HG02588 (cell line): ENCODE measurements around the gene CCDC15.
"Not testable (repeated sequence)": the region's sequence is repeated elsewhere in the genome, so short reads cannot be mapped to it uniquely, and the experiment has no call there.

Experiments
- ATAC-seq: cut with Tn5 transposase; IDR thresholded peaks from one replicate; pipeline ENCODE4 v1.9.1; 2021; ENCODE audit warnings: mild to moderate bottlenecking, moderate library complexity; ENCODE audit not compliant: unreplicated experiment

The CCDC15 gene

DNA sequence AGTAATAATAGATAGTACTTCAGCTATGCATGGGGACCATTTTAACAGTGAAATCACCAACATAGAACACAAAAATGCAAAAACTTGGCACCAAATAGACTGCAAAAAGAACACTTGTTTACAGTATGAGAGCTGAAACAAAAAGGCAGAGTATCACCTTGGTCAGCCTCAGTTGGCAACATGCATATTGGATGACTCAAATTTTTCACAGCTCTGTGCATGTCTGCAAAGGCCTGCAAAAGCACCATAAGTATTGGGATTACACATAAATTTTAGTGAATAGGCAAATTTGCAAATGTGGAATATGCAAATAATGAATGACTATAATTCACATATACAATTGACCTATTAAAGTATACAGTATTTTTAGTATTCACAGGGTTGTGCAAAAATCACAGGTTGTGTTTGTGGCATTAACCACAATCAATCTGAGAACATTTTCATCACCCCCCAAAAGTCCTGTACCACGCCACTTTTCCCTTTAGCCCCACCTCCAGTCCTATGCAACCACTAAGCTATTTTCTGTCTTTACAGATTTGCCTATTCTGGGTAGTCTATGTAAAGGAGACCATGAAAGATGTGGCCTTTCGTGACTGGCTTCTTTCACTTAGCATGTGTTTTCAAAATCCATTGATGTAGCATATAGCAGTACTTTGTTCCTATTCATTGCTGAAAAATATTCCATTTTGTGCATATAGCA lies 47.2 kb downstream of the CCDC15 start:
- ATAC-seq: no peak

GRCh38 chr11:125001849-125002248 lies 47.8 kb downstream of the CCDC15 start:
- ATAC-seq: no peak

- no peak for ATAC-seq
These were observed 51.5 kb downstream of the CCDC15 start for GRCh38 chr11:125005491-125005890.

DNA sequence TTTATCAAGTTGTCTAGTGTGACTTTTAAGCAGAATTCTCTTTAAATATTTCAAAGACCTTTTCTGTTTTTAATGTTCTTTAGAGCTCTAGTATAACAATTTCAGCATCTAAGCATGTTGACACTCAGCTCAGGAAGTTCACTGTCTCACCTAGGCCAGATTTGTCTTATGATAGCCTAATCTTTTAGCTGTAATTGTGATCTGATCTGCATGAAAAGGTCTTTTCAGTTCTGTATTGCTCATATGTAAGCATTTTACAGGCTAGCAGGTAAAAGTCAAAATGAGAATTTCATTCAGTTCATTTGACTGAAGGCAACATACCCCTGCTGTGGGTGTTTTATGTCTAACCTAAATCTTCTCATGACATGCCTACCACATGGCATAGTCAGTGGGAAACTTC lies 62.4 kb downstream of the CCDC15 start:
- no peak for ATAC-seq

DNA sequence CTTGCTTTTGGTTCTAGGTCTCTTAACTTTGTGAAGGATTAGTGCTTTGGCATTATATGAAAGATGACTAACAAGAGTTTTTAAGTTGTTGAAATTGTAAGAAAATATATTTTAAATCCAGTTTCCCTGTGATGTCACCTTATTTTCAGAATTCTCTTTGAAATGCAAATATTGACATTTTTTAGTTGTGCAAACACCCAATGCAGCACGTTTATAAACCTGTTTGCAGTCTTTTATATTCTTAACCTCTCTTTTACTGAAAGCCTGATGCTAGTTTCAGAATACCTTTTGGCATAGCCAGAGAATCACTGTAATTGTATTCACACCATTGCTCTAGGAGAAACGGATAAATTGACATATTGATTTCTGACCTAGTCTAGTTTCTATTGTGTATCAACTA lies 66.3 kb downstream of the CCDC15 start:
- ATAC-seq: no peak

DNA sequence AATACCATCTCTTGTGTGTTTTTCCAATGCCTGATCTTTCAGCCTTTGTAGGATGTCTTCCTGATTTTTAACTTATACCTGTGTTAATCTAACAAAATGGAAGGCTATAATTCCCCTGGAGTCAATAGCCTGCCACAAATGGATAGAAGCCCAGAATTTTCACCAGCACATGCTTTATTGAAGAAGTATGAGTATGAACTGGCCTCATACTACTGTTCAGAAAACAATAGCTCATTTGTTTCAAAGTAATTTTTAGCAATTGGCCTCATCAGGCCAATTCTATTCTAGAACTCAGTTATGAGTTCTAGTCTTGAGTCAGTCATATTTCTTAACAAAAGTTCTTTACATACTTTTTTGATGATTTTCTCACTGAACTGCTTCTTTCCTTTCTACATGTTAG lies 68.5 kb downstream of the CCDC15 start:
- no peak for ATAC-seq

DNA sequence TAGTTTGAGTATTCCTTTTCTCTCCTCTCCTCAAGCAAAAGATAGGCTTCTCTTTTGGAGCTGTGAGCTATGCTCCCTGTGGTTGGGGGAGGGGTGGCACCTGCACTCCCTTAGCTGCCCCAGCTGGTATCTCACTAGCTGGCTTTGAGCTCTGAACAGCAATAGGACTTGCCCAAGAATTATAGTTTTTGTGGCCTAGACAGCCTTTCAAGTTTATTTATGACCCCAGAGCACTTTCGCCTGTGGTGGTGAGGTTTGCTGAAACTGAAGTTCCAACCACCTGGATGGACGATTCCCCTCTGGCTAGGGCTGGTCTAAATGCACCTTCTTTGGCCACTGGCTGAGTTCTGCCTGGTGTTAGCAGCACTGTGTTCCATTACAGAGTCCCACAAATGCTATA lies 72.0 kb downstream of the CCDC15 start:
- no peak for ATAC-seq

- not testable (repeated sequence) for ATAC-seq
These were observed 75.4 kb downstream of the CCDC15 start for GRCh38 chr11:125029431-125029830.

DNA sequence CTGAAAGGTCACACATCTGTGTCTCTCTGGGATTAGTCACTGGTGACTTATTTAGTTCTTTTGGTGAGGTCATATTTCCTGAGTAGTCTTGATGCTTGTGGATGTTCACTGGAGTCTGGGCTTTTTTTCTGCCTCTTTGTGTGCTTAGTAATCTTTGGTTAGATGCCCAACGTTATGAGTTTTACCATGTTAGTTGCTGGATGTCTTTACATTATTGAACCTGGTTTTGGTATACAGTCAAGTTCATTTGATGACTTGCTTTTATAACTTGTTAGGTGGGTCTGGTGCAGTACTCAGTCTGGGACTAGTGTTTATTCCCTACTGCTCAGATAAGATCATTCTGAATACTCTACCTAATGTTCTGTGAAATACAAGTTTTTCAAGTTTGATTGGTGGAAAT lies 82.9 kb downstream of the CCDC15 start:
- ATAC-seq: no peak

DNA sequence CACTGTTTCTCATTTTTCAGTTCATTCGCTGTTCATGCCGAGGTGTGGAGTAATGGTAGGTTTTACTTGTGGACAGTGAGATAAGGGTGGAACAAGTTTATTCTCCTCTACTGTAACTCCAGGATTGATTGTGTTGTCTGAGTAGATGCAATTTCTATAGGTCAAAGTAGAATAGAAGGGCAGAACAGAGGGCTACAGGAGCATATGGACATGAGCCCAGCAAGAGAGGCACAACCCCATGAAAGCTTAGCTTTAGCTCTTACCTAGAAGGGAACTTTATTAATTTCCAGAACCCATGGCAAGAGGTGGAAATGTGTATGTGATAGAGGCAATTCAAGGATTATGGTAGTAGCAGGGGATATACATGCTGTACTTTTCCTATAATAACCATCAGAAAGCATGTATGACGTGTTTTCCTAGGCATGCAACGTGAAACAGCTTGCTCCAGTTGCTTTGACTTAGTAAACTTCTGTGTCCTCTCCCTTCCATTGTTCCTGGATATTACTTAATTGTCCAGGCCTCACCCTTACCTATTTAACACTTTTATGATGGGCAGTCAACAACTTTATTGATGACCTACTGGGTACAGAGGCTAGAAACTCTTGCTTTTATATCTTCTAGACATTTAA lies 95.3 kb downstream of the CCDC15 start:
- ATAC-seq: no peak

DNA sequence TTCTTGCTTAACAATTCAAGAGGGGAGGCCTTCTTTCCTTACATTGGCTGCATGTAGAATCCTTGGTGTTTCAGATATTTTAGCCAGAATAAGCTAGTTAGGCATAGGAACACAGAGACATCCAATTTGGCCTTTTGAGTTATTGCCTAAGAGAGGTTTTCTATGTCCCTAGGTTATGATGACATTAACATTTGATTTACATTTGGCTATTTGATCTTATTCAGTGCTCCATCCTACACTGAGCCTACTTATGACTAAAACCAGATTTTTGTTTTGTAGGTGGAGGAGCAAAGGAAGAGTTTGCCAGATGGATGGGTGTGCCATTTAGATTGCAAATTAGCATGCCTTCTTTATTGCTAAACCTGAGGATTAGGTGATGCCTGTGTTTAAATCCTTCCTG lies 98.0 kb downstream of the CCDC15 start:
- ATAC-seq: no peak

DNA sequence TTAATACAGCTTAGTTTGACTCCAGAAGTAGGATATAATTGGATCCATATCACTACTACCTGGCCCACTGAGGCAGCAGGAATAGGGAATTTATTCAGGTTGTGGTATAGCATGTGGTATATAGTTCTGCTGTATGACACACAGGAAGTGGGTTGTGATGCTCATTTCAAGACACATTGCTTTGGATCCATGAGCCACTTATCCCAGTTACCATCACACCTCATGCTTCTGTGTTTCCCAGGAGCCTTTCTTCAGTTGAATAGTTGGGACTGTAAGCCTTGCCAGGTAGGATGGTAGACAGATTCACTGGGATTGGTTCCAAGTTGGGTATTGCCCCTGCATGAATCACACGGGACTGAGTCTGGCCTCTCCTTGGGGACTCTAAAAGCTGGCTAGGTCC lies 99.2 kb downstream of the CCDC15 start:
- ATAC-seq: no peak

- ATAC-seq: no peak
These were observed 101.2 kb downstream of the CCDC15 start for GRCh38 chr11:125055107-125055715.

- not testable (repeated sequence) for ATAC-seq
These were observed 102.1 kb downstream of the CCDC15 start for GRCh38 chr11:125056111-125056510.

DNA sequence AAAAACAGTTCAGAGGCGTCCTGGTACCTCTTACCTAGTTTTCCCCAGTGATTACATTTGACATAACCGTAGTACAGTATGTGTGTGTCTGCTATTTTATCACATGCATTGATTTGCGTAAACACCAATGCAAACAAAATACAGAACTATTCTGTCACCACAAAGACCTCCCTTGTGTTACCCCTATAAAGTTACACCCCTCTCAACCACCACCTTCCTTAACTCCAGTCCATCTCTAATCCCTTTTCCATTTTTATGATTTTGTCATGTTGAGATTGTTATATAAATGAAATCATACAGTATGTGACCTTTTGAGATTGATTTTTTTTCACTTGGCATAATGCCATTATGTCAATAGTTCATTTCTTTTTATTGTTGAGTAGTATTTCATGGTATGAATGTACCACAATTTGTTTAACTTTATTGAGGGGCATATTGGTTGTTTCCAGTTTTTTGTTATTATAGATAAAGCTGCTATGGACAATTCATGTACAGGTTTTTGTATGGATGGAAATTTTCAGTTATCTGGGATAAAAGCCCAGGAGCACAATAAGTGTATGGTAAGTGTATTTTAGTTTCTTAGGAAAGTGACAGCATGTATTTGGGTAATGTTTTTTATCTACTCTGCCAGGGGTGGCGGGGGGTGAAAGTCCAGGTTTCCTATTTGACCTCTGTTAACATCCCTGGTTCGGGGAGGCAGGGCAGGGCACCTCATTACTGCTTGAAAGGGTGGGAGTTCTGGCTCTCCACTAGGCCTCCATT lies 103.1 kb downstream of the CCDC15 start:
- no peak for ATAC-seq

DNA sequence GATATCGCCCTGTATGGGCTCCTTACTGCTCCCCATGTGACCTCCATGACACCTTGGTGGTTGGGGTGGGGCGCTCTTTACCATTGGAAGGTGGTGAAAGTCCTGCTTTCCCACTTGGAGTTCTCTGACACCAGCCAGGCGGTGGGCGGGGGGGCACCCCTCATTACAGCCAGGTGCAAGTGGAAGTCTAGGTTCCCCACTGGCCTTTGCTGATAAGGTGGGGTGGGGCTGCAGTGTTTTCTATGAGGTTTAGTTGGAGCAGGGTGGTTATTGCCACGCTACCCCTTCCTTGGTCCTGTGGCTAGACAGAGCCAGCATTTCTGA lies 103.7 kb downstream of the CCDC15 start:
- ATAC-seq: no peak

DNA sequence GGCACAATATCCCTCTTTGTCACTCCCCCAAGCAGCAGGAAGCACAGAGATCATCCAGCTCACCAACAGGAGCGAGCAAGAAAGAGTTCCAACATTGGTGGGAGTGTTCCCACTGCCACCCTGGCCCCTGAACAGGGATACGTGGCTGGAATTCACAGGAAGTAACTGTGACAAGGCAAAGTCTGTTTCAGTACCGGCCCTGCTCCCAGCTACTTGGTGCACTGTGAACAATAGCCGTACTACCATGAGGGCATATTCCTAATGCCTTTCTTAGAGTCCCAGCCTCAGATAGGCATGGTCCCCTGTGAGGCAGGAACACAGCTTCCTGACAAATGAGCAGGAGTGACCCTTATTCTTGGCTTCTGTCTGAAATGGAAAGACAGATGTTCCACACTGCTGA lies 107.3 kb downstream of the CCDC15 start:
- no peak for ATAC-seq

DNA sequence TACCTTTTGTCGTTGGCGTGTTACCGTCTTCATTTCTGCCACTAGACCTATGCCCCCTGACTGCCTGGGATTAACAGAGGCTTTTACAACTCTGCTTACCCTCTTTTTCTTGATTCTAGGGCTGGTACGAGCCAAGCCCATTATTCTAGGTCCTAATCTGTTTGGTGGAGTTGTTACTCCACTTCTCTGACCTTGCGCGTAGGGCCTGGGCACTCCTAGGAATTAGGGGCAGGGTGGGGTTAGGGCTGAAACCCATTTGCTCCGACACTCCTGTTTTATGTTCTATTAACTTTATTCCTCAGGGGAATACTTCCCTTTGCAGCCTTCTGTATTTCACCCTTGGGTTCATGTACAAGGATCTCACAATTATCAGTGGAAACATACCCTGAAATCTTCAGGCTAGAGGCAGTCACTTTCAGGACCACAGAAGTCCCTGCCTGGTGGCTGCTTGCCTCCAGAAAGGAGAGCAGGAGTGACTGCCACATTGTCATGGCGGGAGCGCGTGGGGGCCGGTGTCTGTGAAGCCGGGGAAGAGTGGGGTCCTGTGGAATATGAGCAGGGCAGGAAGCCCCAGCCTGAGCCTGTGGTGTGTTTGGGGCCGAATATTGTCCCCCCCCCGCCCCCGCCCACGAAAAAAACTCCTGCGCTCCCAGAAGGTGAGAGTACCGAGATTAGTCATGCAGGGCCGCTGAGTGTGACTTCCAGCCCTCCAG lies 108.4 kb downstream of the CCDC15 start:
- ATAC-seq: peak; percentile 9

DNA sequence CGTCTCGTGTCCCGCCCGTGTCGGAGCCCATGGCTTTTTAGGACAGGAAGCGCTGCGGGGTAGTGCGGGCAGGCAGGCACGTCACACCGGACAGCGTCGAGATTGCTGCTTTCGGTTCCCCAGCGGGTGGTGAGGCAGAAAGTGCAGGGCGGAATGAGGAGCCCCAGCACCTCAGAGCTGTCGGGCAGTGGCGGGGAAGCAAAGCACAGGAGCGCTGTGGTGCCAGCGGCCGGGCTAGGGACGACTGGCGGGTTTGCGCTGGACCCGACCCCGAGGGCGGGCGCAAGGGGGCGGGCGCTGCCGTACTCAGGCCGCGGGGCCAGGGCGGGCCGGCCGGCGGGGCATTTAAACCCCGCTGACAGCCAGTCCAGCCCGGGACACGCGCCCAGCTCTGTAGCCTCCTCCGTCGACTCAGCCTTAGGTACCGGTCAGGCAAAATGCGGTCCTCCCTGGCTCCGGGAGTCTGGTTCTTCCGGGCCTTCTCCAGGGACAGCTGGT lies 109.0 kb downstream of the CCDC15 start, which contains the start of gene SLC37A2:
TSS of gene SLC37A2 (plus strand) at position 375 of the 498 bp plus-strand sequence. CDS start at position 438, 63 bp downstream.
- ATAC-seq: peak; percentile 91

DNA sequence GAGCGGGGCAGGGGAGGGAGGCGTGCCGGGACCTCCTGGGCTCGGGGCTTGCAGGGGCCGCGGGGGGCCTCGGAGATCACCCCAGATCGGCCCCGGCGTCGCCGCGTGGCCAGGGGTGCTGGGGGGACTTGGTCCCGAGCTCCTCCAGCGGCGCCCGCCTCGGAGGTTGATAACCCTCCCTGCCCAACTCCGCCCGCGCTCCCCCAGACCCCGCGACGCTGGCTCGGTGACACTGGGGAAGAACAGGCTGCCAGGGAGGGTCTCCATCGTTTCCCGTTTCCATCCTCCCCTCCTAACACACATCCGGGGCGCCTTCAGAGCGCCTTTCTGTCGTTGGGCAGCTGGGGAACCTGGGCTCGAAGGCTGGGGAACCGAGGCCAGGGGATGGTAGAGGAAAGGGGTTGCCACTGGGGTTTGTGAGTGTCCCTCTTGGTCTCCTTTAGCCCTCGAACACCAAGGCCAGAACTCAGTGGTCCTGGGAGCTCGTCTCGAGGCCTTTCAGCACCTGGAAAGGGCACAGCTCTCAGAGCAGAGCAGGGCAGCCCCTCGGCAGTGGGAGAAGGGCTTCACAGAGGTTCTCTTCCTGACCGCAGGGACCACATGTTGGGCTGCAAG lies 109.5 kb downstream of the CCDC15 start:
- peak; percentile 23 for ATAC-seq
